Breast epithelium (tissue), 4 donors: Measurements from ENCODE around the gene TMEM164. TPM values are rescaled to one million over a fixed set of nuclear protein-coding genes. Genes with fewer than 3 reads are reported as not detected.

Experiments
- DNase-seq, 2 donors: peaks; one replicate each; pipeline ENCODE4 v3.0.0-alpha.2; 2019; ENCODE audit warnings: low spot score in 2 of 2
- H3K27ac ChIP-seq, 2 donors: fragments of 200-600 bp; sonication (generic) in 1 of 2; one replicate each; pipeline ENCODE4 v1.5.1; 2016 to 2019; ENCODE audit warnings: mild to moderate bottlenecking in 1 of 2
- H3K27me3 ChIP-seq, 2 donors: fragments of 200-600 bp; sonication (generic) in 1 of 2; one replicate each; pipeline versions ENCODE4 v1.5.1 to v1.6.0; 2017 to 2019; ENCODE audit warnings: control low read depth in 1 of 2, mild to moderate bottlenecking in 1 of 2
- H3K36me3 ChIP-seq: fragments of 200-600 bp; one replicate; pipeline ENCODE4 v1.5.1; 2019
- H3K4me1 ChIP-seq, 2 donors: fragments of 200-600 bp; sonication (generic); one replicate each; pipeline ENCODE4 v1.5.1; 2016 to 2019; ENCODE audit warnings: control low read depth in 1 of 2
- H3K4me3 ChIP-seq, 3 donors: fragments of 200-600 bp; sonication (generic); 1 replicate in 2 of 3; 2 replicates in 1 of 3; pipeline ENCODE4 v1.5.1; 2016 to 2019; ENCODE audit warnings: mild to moderate bottlenecking in 3 of 3, moderate library complexity in 2 of 3
- H3K9me3 ChIP-seq, 2 donors: fragments of 200-600 bp; sonication (generic) in 1 of 2; one replicate each; pipeline ENCODE4 v1.5.1; 2016 to 2019; ENCODE audit warnings: control low read depth in 1 of 2
- CTCF ChIP-seq, 3 donors: fragments of 450-650 bp; IDR thresholded peaks; one replicate each; pipeline ENCODE4 v1.5.1; 2016 to 2017; ENCODE audit warnings: antibody characterized with exemption in 3 of 3, mild to moderate bottlenecking in 3 of 3, moderate library complexity in 3 of 3
- POLR2A ChIP-seq: fragments of 450-650 bp; IDR thresholded peaks from one replicate; pipeline ENCODE4 v1.6.1; 2016; ENCODE audit warnings: antibody characterized with exemption, mild to moderate bottlenecking, moderate library complexity
- POLR2AphosphoS5 ChIP-seq, 3 donors: sonication (generic); formaldehyde crosslinking; IDR thresholded peaks; one replicate each; pipeline ENCODE4 v1.6.1; 2017; ENCODE audit warnings: antibody characterized with exemption in 3 of 3
- intact Hi-C: fragments of 100-400 bp; cut with DNase I; formaldehyde crosslinking; loops from one replicate; pipeline ENCODE4 v1.15.1; 2023; ENCODE audit warnings: low total_unique reads
- total RNA-seq, 3 donors: library from RNA; depleted of rRNA; stranded (reverse); fragments of >200 nt; gene quantifications; one replicate each; pipeline ENCODE4 v1.1.0, GENCODE V29; 2016

TMEM164 gene
- total RNA-seq, 3 donors from 2014 or later: 35.7 to 58.7 (median 56.5) TPM

GRCh38 chrX:110163488-110163887 lies 160.6 kb downstream of the TMEM164 start:
- H3K36me3 ChIP-seq: no peaks in the 10 kb centered on the region
- no peak for DNase-seq
- no peaks in the 10 kb centered on the region for H3K9me3 ChIP-seq
- TF ChIP-seq CTCF (IDR thresholded peaks at IDR 0.05): no peak
- H3K4me1 ChIP-seq: no peaks in the 10 kb centered on the region
- H3K27ac ChIP-seq: no peak overlapping the region
- H3K4me3 ChIP-seq: no peak overlapping the region
- peaks cover 0 to 32% of the 10 kb centered on the region in 2 donors for H3K27me3 ChIP-seq
- intact Hi-C loops: no loop called here

GRCh38 chrX:110167952-110168451 lies 165.1 kb downstream of the TMEM164 start:
- no peak overlapping the region for H3K27ac ChIP-seq
- no peak overlapping the region for H3K4me3 ChIP-seq
- intact Hi-C loops: no loop called here
- H3K9me3 ChIP-seq: no peaks in the 10 kb centered on the region
- TF ChIP-seq CTCF (IDR thresholded peaks at IDR 0.05) (peak in 2 of 3 donors; percentile 20 to 23), POLR2AphosphoS5 (IDR thresholded peaks at IDR 0.05) (no peak)
- no peaks in the 10 kb centered on the region for H3K4me1 ChIP-seq
- H3K27me3 ChIP-seq: peaks cover 0 to 37% of the 10 kb centered on the region in 2 donors
- DNase-seq: no peak
- H3K36me3 ChIP-seq: no peaks in the 10 kb centered on the region

GRCh38 chrX:110168585-110168984 lies 165.7 kb downstream of the TMEM164 start:
- H3K27me3 ChIP-seq: peaks cover 0 to 37% of the 10 kb centered on the region in 2 donors
- H3K36me3 ChIP-seq: no peaks in the 10 kb centered on the region
- DNase-seq: no peak
- H3K4me1 ChIP-seq: no peaks in the 10 kb centered on the region
- no peak for TF ChIP-seq POLR2AphosphoS5 (IDR thresholded peaks at IDR 0.05)
- no peak for TF ChIP-seq POLR2A
- no peak for TF ChIP-seq CTCF (IDR thresholded peaks at IDR 0.05)
- intact Hi-C loops: no loop called here
- H3K4me3 ChIP-seq: no peak overlapping the region
- no peaks in the 10 kb centered on the region for H3K9me3 ChIP-seq
- H3K27ac ChIP-seq: no peak overlapping the region

- no peak for DNase-seq
- Histone ChIP-seq H3K4me1 (no peaks in the 10 kb centered on the region), H3K9me3 (no peaks in the 10 kb centered on the region), H3K27ac (no peak overlapping the region), H3K36me3 (no peaks in the 10 kb centered on the region), H3K27me3 (peaks cover 0 to 44% of the 10 kb centered on the region in 2 donors), H3K4me3 (no peak overlapping the region)
- no peak for TF ChIP-seq POLR2AphosphoS5 (IDR thresholded peaks at IDR 0.05)
- no peak for TF ChIP-seq POLR2A
- no peak for TF ChIP-seq CTCF (IDR thresholded peaks at IDR 0.05)
- intact Hi-C loops: no loop called here
These were observed 167.1 kb downstream of the TMEM164 start for GRCh38 chrX:110170029-110170428.

- H3K27me3 ChIP-seq: peaks cover 0 to 52% of the 10 kb centered on the region in 2 donors
- intact Hi-C loops: no loop called here
- no peaks in the 10 kb centered on the region for H3K36me3 ChIP-seq
- no peak overlapping the region for H3K27ac ChIP-seq
- H3K4me1 ChIP-seq: no peaks in the 10 kb centered on the region
- no peak overlapping the region for H3K4me3 ChIP-seq
- TF ChIP-seq POLR2A: no peak
- no peak for TF ChIP-seq POLR2AphosphoS5 (IDR thresholded peaks at IDR 0.05)
- no peak for TF ChIP-seq CTCF (IDR thresholded peaks at IDR 0.05)
- H3K9me3 ChIP-seq: no peaks in the 10 kb centered on the region
- DNase-seq: no peak
These were observed 168.5 kb downstream of the TMEM164 start for GRCh38 chrX:110171442-110171841.
